HCT116 (cell line): ENCODE measurements around the gene GEMIN4. TPM values are rescaled to one million over a fixed set of nuclear protein-coding genes. Genes with fewer than 3 reads are reported as not detected.

Source experiments
- ATAC-seq: fragments of 200-7000 bp; cut with Tn5 transposase; 2 replicates; pipeline ENCODE4 v1.9.1; 2020; ENCODE audit warnings: mild to moderate bottlenecking, moderate library complexity
- BruUV-seq: library from RNA; stranded (reverse); fragments of 400-500 nt; replicated peaks from 2 replicates; lab custom pipeline; 2021; lab: Mats Ljungman, UMichigan
- CTCF ChIA-PET: fragments of 300-600 bp; sonication (Branson Sonifier 250); formaldehyde crosslinking; loops from one replicate; lab custom pipeline; 2021; ENCODE audit warnings: antibody characterized with exemption; lab: Charles Lee
- POLR2A ChIA-PET: fragments of 300-600, 350-600 bp; sonication (Branson Sonifier 250); formaldehyde crosslinking; loops from one replicate; lab custom pipeline; 2021; ENCODE audit warnings: antibody characterized with exemption; lab: Charles Lee
- RAD21 ChIA-PET, 2 experiments: fragments of 300-600 bp; sonication (Branson Sonifier 250); formaldehyde crosslinking; loops; one replicate each; lab custom pipeline; 2023; ENCODE audit warnings: low total read pairs in 2 of 2; ENCODE audit not compliant: uncharacterized antibody in 2 of 2, unreplicated experiment in 2 of 2, low non-redundant PET in 1 of 2; lab: Charles Lee
- DNase-seq: peaks from one replicate; pipeline ENCODE4 v3.0.0-alpha.2; 2010; ENCODE audit warnings: low read depth, low spot score
- H2AFZ ChIP-seq: fragments of 200-600 bp; shearing (Covaris generic), sonication (generic); 2 replicates; pipeline ENCODE4 v1.6.1; 2017; ENCODE audit warnings: low read depth, mixed run types, mixed read lengths, antibody characterized with exemption, low read length; ENCODE audit not compliant: poor library complexity, severe bottlenecking
- H3K27ac ChIP-seq: 2 replicates; pipeline ENCODE4 v1.5.1; 2012; ENCODE audit warnings: low read depth, low read length
- H3K27me3 ChIP-seq: fragments of 200-600 bp; sonication (generic); 2 replicates; pipeline ENCODE4 v1.6.1; 2016; ENCODE audit warnings: mixed run types, low read length, mixed read lengths; ENCODE audit not compliant: insufficient read depth
- H3K36me3 ChIP-seq, 2 experiments: fragments of 200-500 bp in 1 of 2; fragments of 200-600 bp in 1 of 2; sonication (Bioruptor generic) in 1 of 2; sonication (generic) in 1 of 2; 2 replicates each; pipeline versions ENCODE4 v1.5.1 to v1.6.1; 2014 to 2016; ENCODE audit warnings: low read length in 2 of 2, inconsistent platforms in 1 of 2, mixed read lengths in 1 of 2, mixed run types in 1 of 2; ENCODE audit not compliant: insufficient read depth in 2 of 2, control insufficient read depth in 1 of 2
- H3K4me1 ChIP-seq, 2 experiments: fragments of 200-600 bp in 1 of 2; sonication (generic) in 1 of 2; 2 replicates each; pipeline versions ENCODE4 v1.5.1 to v1.6.1; 2012 to 2017; ENCODE audit warnings: low read length in 2 of 2, inconsistent platforms in 1 of 2, mild to moderate bottlenecking in 1 of 2, mixed read lengths in 1 of 2, mixed run types in 1 of 2, moderate library complexity in 1 of 2; ENCODE audit not compliant: insufficient read depth in 2 of 2, control insufficient read depth in 1 of 2
- H3K4me2 ChIP-seq: fragments of 200-600 bp; sonication (generic); 2 replicates; pipeline ENCODE4 v1.6.1; 2017; ENCODE audit warnings: mixed run types, low read length, mixed read lengths
- H3K4me3 ChIP-seq, 2 experiments: fragments of 200-600 bp in 1 of 2; sonication (generic) in 1 of 2; replicated peaks in 1 of 2; 2 replicates each; pipeline ENCODE4 v1.5.1; 2011 to 2016; ENCODE audit warnings: low read length in 2 of 2, control low read depth in 1 of 2, low read depth in 1 of 2, mild to moderate bottlenecking in 1 of 2, mixed read lengths in 1 of 2, mixed run types in 1 of 2
- H3K79me2 ChIP-seq: fragments of 200-600 bp; sonication (generic); 2 replicates; pipeline ENCODE4 v1.6.1; 2017; ENCODE audit warnings: mild to moderate bottlenecking, mixed run types, low read length, moderate library complexity, mixed read lengths; ENCODE audit not compliant: insufficient read depth
- H3K9ac ChIP-seq: fragments of 200-600 bp; sonication (generic); 2 replicates; pipeline ENCODE4 v1.6.1; 2016; ENCODE audit warnings: low read length, mixed read lengths
- H3K9me2 ChIP-seq: fragments of 200-600 bp; sonication (generic), shearing (Covaris generic); 2 replicates; pipeline ENCODE4 v1.6.1; 2017; ENCODE audit warnings: mixed run types, mild to moderate bottlenecking, moderate library complexity; ENCODE audit not compliant: insufficient read depth
- H3K9me3 ChIP-seq, 2 experiments: fragments of 200-500 bp in 1 of 2; fragments of 200-600 bp in 1 of 2; sonication (Bioruptor generic) in 1 of 2; sonication (generic) in 1 of 2; 2 replicates each; pipeline ENCODE4 v1.6.1; 2014 to 2017; ENCODE audit warnings: low read length in 2 of 2, mixed read lengths in 2 of 2, inconsistent platforms in 1 of 2, low read depth in 1 of 2, mild to moderate bottlenecking in 1 of 2, mixed run types in 1 of 2, moderate library complexity in 1 of 2; ENCODE audit not compliant: control insufficient read depth in 1 of 2, insufficient read depth in 1 of 2
- H4K20me1 ChIP-seq: fragments of 200-600 bp; sonication (generic), shearing (Covaris generic); 2 replicates; pipeline ENCODE4 v1.6.1; 2017; ENCODE audit warnings: mixed run types, mild to moderate bottlenecking, moderate library complexity; ENCODE audit not compliant: insufficient read depth
- CEBPB ChIP-seq: IDR thresholded peaks from 2 replicates; pipeline ENCODE4 v1.6.1; 2012; ENCODE audit warnings: low read depth
- EGR1 ChIP-seq: IDR thresholded peaks from 2 replicates; pipeline ENCODE4 v1.6.1; 2012; ENCODE audit warnings: low read depth
- ELF1 ChIP-seq: IDR thresholded peaks from 2 replicates; pipeline ENCODE4 v1.6.1; 2012; ENCODE audit warnings: low read depth, borderline replicate concordance
- EZH2 ChIP-seq: fragments of 200-600 bp; sonication (generic); IDR thresholded peaks from 2 replicates; pipeline ENCODE4 v1.6.1; 2017; ENCODE audit warnings: antibody characterized with exemption, mixed run types
- POLR2AphosphoS5 ChIP-seq: IDR thresholded peaks from 2 replicates; pipeline ENCODE4 v1.6.1; 2011; ENCODE audit warnings: mild to moderate bottlenecking, low read depth, low read length, moderate library complexity
- RAD21 ChIP-seq: IDR thresholded peaks from 2 replicates; pipeline ENCODE4 v1.6.1; 2012; ENCODE audit warnings: low read depth, mild to moderate bottlenecking
- SRF ChIP-seq: IDR thresholded peaks from 2 replicates; pipeline ENCODE4 v1.6.1; 2012; ENCODE audit warnings: low read depth
- ZNF274 ChIP-seq: fragments of 200-500 bp; sonication (Bioruptor generic); IDR thresholded peaks from 2 replicates; pipeline ENCODE4 v1.6.1; 2014; ENCODE audit warnings: mild to moderate bottlenecking, low read depth, low read length, inconsistent platforms
- intact Hi-C: fragments of 100-400 bp; cut with micrococcal nuclease; formaldehyde crosslinking; loops from 2 replicates; pipeline ENCODE4 v1.10.0; 2022
- total RNA-seq: library from RNA; stranded (reverse); gene quantifications from one replicate; pipeline ENCODE4 v1.2.1, GENCODE V29; 2021; ENCODE audit not compliant: unreplicated experiment
- TF ChIP-seq, protein P1 (sequence below): IDR thresholded peaks from 2 replicates; pipeline ENCODE4 v1.6.1; 2012
- TF ChIP-seq, protein P2 (sequence below): IDR thresholded peaks from 2 replicates; pipeline ENCODE4 v1.6.1; 2012
- TF ChIP-seq, protein P3 (sequence below): IDR thresholded peaks from 2 replicates; pipeline ENCODE4 v1.6.1; 2012; ENCODE audit warnings: low read depth
- TF ChIP-seq, protein P4 (sequence below), 3 experiments: fragments of 200-600 bp in 1 of 3; sonication (generic) in 1 of 3; IDR thresholded peaks in 2 of 3; conservative IDR thresholded peaks in 1 of 3; 2 replicates each; pipeline ENCODE4 v1.5.1; 2012 to 2017; ENCODE audit warnings: low read depth in 2 of 3, low read length in 2 of 3, antibody characterized with exemption in 1 of 3, borderline replicate concordance in 1 of 3, control low read depth in 1 of 3, mild to moderate bottlenecking in 1 of 3, mixed read lengths in 1 of 3, mixed run types in 1 of 3, moderate library complexity in 1 of 3; ENCODE audit not compliant: insufficient read depth in 1 of 3

Gene GEMIN4
- total RNA-seq, 1 experiment from 2014 or later = 53.2 TPM

DNA sequence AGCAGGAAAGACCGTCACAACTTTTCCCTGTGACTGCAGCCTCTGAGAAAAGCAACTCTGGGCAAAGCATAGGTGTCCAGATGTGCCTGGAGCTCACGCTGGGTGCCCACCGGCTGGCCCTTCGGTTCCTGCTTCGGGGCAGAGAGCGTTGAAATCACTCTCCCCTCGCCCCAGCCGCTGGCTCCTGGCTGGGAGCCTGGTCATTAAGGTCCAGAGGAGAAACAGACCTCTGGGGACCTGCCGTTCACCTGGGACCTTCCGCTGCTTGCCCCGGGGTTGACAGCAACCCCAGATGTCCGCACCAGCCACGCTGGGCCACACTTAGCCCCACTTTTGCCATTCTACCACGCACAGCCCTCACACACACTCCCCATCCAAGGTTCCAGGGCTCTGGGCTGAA lies 43.2 kb upstream of the GEMIN4 start:
- no peak overlapping the region for H3K9ac ChIP-seq
- no peak overlapping the region for H2AFZ ChIP-seq
- ChIA-PET POLR2A (interaction anchor here (0.9 to 1.9 kb wide), 2 partner anchors 185 to 186 kb away, joined by 3 to 9 read pairs; partner anchors contain the start of gene NXN), RAD21 (interaction anchor here (2.0 to 3.2 kb wide), 2 partner anchors 185 to 186 kb away, joined by 14 to 16 read pairs; partner anchors contain the start of gene NXN (in 1 of the 2))
- no peaks in the 10 kb centered on the region for H3K9me2 ChIP-seq
- no peaks in the 10 kb centered on the region for H3K27me3 ChIP-seq
- H3K27ac ChIP-seq = no peak overlapping the region; the same call in 1 of the 2 replicates
- no peak overlapping the region for H3K4me3 ChIP-seq
- no peak for ATAC-seq
- H3K36me3 ChIP-seq = peaks cover 0 to 20% of the 10 kb centered on the region in 2 experiments; a peak in 2 of 4 replicates
- TF ChIP-seq, protein P1, sequence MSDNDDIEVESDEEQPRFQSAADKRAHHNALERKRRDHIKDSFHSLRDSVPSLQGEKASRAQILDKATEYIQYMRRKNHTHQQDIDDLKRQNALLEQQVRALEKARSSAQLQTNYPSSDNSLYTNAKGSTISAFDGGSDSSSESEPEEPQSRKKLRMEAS = no peak
- TF ChIP-seq EGR1 (no peak), EZH2 (no peak)
- TF ChIP-seq, protein P2, sequence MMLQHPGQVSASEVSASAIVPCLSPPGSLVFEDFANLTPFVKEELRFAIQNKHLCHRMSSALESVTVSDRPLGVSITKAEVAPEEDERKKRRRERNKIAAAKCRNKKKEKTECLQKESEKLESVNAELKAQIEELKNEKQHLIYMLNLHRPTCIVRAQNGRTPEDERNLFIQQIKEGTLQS = no peak
- TF ChIP-seq, all 23 proteins: peak for 0
- intact Hi-C loops = loop anchor here (1.0 kb wide), 1 partner anchor 201 kb away; no protein-coding TSS in a partner anchor
- Histone ChIP-seq H4K20me1 (no peaks in the 10 kb centered on the region), H3K4me1 (peaks cover 0 to 11% of the 10 kb centered on the region in 2 experiments; a peak in 2 of 4 replicates), H3K79me2 (peaks cover 17% of the 10 kb centered on the region), H3K9me3 (no peaks in the 10 kb centered on the region), H3K4me2 (peak overlapping the region; percentile 16; the same call in 1 of the 2 replicates)
- no peak for DNase-seq
- CTCF ChIA-PET = interaction anchor here (0.9 to 4.1 kb wide), 6 partner anchors 13 to 261 kb away, joined by 3 to 87 read pairs (median 4); partner anchors contain the start of genes GLOD4, MRM3, NXN and TIMM22
- BruUV-seq = no TSS peak

DNA sequence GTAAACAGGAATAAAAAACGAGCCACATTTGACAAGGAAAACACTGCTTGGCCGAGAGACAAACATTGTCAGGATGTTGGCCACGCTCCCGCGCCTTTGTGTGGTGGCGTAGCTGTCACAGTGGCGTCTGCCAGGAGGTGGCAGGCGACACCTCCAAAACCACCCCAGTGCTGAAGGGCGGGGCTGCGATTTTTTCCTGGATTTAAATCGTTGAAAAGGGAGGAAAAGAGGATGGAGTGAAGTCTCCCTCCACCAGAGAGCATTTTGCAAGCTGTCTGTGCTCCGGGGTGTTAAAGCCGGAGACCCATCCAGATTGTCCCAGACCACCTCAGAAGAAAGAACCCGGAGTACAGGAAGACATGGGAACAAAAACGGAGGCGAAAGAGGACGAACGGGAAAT lies 42.8 kb upstream of the GEMIN4 start:
- POLR2A ChIA-PET = interaction anchor here (0.9 to 1.9 kb wide), 2 partner anchors 185 to 186 kb away, joined by 3 to 9 read pairs; partner anchors contain the start of gene NXN
- peaks cover 0 to 11% of the 10 kb centered on the region in 2 experiments; a peak in 2 of 4 replicates for H3K4me1 ChIP-seq
- no peaks in the 10 kb centered on the region for H3K9me3 ChIP-seq
- no peaks in the 10 kb centered on the region for H4K20me1 ChIP-seq
- ATAC-seq (peak; percentile 70), DNase-seq (peak; percentile 47)
- RAD21 ChIA-PET = interaction anchor here (2.0 to 3.2 kb wide), 2 partner anchors 186 kb away, joined by 14 to 16 read pairs; partner anchors contain the start of gene NXN (in 1 of the 2)
- H3K36me3 ChIP-seq = peaks cover 0 to 24% of the 10 kb centered on the region in 2 experiments; a peak in 2 of 4 replicates
- H3K9ac ChIP-seq = no peak overlapping the region; the same call in 1 of the 2 replicates
- no peak overlapping the region for H2AFZ ChIP-seq
- no TSS peak for BruUV-seq
- no peak overlapping the region for H3K4me3 ChIP-seq
- H3K27me3 ChIP-seq = no peaks in the 10 kb centered on the region
- CTCF ChIA-PET = interaction anchor here (0.9 to 4.1 kb wide), 5 partner anchors 12 to 261 kb away, joined by 3 to 87 read pairs (median 3); partner anchors contain the start of genes GLOD4, MRM3, NXN and TIMM22
- intact Hi-C loops = loop anchor here (1.0 kb wide), 2 partner anchors 186 to 201 kb away; no protein-coding TSS in a partner anchor
- H3K4me2 ChIP-seq = peak overlapping the region; percentile 16; the same call in 1 of the 2 replicates
- H3K27ac ChIP-seq = no peak overlapping the region; the same call in 1 of the 2 replicates
- no peaks in the 10 kb centered on the region for H3K9me2 ChIP-seq
- H3K79me2 ChIP-seq = peaks cover 21% of the 10 kb centered on the region
- TF ChIP-seq, protein P3, sequence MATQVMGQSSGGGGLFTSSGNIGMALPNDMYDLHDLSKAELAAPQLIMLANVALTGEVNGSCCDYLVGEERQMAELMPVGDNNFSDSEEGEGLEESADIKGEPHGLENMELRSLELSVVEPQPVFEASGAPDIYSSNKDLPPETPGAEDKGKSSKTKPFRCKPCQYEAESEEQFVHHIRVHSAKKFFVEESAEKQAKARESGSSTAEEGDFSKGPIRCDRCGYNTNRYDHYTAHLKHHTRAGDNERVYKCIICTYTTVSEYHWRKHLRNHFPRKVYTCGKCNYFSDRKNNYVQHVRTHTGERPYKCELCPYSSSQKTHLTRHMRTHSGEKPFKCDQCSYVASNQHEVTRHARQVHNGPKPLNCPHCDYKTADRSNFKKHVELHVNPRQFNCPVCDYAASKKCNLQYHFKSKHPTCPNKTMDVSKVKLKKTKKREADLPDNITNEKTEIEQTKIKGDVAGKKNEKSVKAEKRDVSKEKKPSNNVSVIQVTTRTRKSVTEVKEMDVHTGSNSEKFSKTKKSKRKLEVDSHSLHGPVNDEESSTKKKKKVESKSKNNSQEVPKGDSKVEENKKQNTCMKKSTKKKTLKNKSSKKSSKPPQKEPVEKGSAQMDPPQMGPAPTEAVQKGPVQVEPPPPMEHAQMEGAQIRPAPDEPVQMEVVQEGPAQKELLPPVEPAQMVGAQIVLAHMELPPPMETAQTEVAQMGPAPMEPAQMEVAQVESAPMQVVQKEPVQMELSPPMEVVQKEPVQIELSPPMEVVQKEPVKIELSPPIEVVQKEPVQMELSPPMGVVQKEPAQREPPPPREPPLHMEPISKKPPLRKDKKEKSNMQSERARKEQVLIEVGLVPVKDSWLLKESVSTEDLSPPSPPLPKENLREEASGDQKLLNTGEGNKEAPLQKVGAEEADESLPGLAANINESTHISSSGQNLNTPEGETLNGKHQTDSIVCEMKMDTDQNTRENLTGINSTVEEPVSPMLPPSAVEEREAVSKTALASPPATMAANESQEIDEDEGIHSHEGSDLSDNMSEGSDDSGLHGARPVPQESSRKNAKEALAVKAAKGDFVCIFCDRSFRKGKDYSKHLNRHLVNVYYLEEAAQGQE = no peak
- no peak for TF ChIP-seq CEBPB
- no peak for TF ChIP-seq EZH2
- peak; percentile 98 for TF ChIP-seq RAD21
- no peak for TF ChIP-seq ELF1
- no peak for TF ChIP-seq ZNF274
- TF ChIP-seq, protein P4, sequence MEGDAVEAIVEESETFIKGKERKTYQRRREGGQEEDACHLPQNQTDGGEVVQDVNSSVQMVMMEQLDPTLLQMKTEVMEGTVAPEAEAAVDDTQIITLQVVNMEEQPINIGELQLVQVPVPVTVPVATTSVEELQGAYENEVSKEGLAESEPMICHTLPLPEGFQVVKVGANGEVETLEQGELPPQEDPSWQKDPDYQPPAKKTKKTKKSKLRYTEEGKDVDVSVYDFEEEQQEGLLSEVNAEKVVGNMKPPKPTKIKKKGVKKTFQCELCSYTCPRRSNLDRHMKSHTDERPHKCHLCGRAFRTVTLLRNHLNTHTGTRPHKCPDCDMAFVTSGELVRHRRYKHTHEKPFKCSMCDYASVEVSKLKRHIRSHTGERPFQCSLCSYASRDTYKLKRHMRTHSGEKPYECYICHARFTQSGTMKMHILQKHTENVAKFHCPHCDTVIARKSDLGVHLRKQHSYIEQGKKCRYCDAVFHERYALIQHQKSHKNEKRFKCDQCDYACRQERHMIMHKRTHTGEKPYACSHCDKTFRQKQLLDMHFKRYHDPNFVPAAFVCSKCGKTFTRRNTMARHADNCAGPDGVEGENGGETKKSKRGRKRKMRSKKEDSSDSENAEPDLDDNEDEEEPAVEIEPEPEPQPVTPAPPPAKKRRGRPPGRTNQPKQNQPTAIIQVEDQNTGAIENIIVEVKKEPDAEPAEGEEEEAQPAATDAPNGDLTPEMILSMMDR (IDR thresholded peaks at IDR 0.05 in 2 of 3, conservative IDR thresholded peaks at IDR 0.05 in 1 of 3; ENCODE audit: borderline replicate concordance in 1 of 3, insufficient read depth in 1 of 3, low read depth in 2 of 3, low read length in 2 of 3) = peak; percentile 87 to 95 (median 95)
- no peak for TF ChIP-seq POLR2AphosphoS5
- no peak for TF ChIP-seq SRF
